ENCODE data around the gene ACKR1.

DNA sequence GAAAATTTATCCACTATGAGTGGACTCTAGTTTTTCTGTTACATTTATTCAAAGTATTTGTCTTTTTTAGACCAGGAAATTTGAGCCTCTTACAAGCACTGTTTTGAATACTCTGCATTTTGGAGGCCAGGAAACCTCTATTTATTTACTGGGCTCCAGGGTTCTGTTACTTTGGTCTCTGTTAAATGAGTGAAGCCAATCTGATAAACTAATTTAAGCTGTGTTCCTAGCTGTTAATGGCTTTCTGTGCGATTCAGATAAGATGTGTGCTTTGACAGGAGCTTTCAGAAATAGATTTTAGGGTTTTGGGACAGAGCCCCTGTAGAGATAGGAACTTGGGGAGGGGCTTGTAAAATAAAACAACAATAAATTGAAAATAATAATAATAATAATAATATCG is 23.9 kb downstream of the ACKR1 start:
- TF ChIP-seq, protein P1, sequence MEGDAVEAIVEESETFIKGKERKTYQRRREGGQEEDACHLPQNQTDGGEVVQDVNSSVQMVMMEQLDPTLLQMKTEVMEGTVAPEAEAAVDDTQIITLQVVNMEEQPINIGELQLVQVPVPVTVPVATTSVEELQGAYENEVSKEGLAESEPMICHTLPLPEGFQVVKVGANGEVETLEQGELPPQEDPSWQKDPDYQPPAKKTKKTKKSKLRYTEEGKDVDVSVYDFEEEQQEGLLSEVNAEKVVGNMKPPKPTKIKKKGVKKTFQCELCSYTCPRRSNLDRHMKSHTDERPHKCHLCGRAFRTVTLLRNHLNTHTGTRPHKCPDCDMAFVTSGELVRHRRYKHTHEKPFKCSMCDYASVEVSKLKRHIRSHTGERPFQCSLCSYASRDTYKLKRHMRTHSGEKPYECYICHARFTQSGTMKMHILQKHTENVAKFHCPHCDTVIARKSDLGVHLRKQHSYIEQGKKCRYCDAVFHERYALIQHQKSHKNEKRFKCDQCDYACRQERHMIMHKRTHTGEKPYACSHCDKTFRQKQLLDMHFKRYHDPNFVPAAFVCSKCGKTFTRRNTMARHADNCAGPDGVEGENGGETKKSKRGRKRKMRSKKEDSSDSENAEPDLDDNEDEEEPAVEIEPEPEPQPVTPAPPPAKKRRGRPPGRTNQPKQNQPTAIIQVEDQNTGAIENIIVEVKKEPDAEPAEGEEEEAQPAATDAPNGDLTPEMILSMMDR (IDR thresholded peaks at IDR 0.05), result no peak
- TF ChIP-seq POLR2A (IDR thresholded peaks at IDR 0.05), result no peak
